ENCODE measurements around the gene DBH.

GRCh38 chr9:133603135-133603927, 32.8 kb upstream of the DBH start:
- TF ChIP-seq POLR2AphosphoS5 (IDR thresholded peaks at IDR 0.05; ENCODE audit: low read depth, low read length) (no peak), POLR2A (IDR thresholded peaks at IDR 0.05; ENCODE audit: low read depth, low read length) (no peak), TAF1 (IDR thresholded peaks at IDR 0.05; ENCODE audit: borderline replicate concordance, low read depth, low read length) (no peak)

Data from GM12892 (cell line).